SK-N-MC (cell line): ENCODE measurements around the gene TRAF7.
"Not testable (repeated sequence)": the region's sequence is repeated elsewhere in the genome, so short reads cannot be mapped to it uniquely, and the experiment has no call there.

ENCODE experiments used
- EZH2 ChIP-seq: fragments of 200-600 bp; sonication (generic); IDR thresholded peaks from one replicate; pipeline ENCODE4 v1.6.1; 2017; ENCODE audit warnings: antibody characterized with exemption
- FOXP2 ChIP-seq: optimal IDR thresholded peaks from 2 replicates; pipeline ENCODE3; 2011; ENCODE audit warnings: mild to moderate bottlenecking, moderate library complexity; ENCODE audit not compliant: insufficient read depth; ENCODE audit errors: extremely low read length, control extremely low read depth
- POLR2AphosphoS5 ChIP-seq: IDR thresholded peaks from 2 replicates; pipeline ENCODE4 v1.6.1; 2012; ENCODE audit warnings: mild to moderate bottlenecking, low read depth, low read length, borderline replicate concordance

DNA sequence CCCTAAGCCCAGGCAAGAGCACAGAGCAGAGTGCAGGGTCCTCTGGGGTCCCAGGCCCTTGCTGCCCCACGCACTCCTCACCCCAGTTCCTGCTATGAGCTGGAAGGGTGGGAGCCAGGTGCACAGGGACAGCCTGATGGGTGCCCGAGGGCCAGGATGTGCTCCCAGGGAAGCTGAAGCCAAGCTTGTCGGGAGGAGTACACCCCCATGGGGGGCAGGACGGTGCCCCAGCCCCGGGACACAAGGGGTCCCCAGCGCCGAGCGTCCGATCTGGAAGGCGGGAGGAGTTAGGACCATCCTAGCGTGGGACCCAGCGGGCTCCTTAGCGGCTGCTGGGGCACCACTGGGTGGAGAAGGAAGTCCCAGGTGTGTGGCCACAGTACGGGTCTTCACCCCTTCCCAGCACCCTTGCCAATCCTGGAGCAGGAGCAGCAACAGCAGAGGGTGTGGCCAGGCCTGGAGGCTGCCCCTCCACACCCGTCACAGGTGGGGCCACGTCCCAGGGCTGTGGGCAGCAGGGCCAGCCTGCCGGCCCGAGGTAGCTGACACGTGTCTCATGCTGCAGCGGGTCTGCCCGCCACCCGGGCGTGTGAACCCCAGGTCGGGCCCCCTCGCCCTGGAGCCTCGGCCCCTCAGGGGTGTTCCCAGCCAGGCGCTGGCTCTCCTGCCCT, 31.7 kb upstream of the TRAF7 start:
- TF ChIP-seq POLR2AphosphoS5, EZH2, FOXP2: not testable (repeated sequence)
